Measurements from ENCODE around the gene ZSWIM5.
"Not testable (repeated sequence)": the region's sequence is repeated elsewhere in the genome, so short reads cannot be mapped to it uniquely, and the experiment has no call there.

- TF ChIP-seq, protein P1, sequence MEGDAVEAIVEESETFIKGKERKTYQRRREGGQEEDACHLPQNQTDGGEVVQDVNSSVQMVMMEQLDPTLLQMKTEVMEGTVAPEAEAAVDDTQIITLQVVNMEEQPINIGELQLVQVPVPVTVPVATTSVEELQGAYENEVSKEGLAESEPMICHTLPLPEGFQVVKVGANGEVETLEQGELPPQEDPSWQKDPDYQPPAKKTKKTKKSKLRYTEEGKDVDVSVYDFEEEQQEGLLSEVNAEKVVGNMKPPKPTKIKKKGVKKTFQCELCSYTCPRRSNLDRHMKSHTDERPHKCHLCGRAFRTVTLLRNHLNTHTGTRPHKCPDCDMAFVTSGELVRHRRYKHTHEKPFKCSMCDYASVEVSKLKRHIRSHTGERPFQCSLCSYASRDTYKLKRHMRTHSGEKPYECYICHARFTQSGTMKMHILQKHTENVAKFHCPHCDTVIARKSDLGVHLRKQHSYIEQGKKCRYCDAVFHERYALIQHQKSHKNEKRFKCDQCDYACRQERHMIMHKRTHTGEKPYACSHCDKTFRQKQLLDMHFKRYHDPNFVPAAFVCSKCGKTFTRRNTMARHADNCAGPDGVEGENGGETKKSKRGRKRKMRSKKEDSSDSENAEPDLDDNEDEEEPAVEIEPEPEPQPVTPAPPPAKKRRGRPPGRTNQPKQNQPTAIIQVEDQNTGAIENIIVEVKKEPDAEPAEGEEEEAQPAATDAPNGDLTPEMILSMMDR (IDR thresholded peaks at IDR 0.05) = not testable (repeated sequence)
- TF ChIP-seq POLR2A, EP300 (IDR thresholded peaks at IDR 0.05): not testable (repeated sequence)
Measured at GRCh38 chr1:44977372-44977771, 229.0 kb downstream of the ZSWIM5 start.

All from tibial nerve (tissue), 4 donors.